ENCODE measurements around the gene ERMP1.
A peak's percentile ranks its signal among the peaks of the same experiment; 100 is the strongest.
"Not testable (repeated sequence)": the region's sequence is repeated elsewhere in the genome, so short reads cannot be mapped to it uniquely, and the experiment has no call there.

The ERMP1 gene

GRCh38 chr9:5811751-5812150 is 21.2 kb downstream of the ERMP1 start:
- TF ChIP-seq, protein P1, sequence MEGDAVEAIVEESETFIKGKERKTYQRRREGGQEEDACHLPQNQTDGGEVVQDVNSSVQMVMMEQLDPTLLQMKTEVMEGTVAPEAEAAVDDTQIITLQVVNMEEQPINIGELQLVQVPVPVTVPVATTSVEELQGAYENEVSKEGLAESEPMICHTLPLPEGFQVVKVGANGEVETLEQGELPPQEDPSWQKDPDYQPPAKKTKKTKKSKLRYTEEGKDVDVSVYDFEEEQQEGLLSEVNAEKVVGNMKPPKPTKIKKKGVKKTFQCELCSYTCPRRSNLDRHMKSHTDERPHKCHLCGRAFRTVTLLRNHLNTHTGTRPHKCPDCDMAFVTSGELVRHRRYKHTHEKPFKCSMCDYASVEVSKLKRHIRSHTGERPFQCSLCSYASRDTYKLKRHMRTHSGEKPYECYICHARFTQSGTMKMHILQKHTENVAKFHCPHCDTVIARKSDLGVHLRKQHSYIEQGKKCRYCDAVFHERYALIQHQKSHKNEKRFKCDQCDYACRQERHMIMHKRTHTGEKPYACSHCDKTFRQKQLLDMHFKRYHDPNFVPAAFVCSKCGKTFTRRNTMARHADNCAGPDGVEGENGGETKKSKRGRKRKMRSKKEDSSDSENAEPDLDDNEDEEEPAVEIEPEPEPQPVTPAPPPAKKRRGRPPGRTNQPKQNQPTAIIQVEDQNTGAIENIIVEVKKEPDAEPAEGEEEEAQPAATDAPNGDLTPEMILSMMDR (IDR thresholded peaks at IDR 0.05; ENCODE audit: insufficient read depth, low read depth, low read length, missing control alignments) = no peak
- DNase-seq (ENCODE audit: low read depth) = no peak
- no peak overlapping the region for H3K4me3 ChIP-seq (ENCODE audit: low read depth, low read length)

- H3K4me3 ChIP-seq (ENCODE audit: low read depth, low read length) = no peak overlapping the region
- no peak for DNase-seq (ENCODE audit: low read depth)
- TF ChIP-seq, protein P1 (IDR thresholded peaks at IDR 0.05; ENCODE audit: insufficient read depth, low read depth, low read length, missing control alignments) = no peak
Observed at GRCh38 chr9:5805478-5805877, 27.4 kb downstream of the ERMP1 start.

GRCh38 chr9:5801739-5802113 is 31.2 kb downstream of the ERMP1 start:
- H3K4me3 ChIP-seq (ENCODE audit: low read depth, low read length) = no peak overlapping the region
- TF ChIP-seq, protein P1 (IDR thresholded peaks at IDR 0.05; ENCODE audit: insufficient read depth, low read depth, low read length, missing control alignments) = no peak
- no peak for DNase-seq (ENCODE audit: low read depth)

DNA sequence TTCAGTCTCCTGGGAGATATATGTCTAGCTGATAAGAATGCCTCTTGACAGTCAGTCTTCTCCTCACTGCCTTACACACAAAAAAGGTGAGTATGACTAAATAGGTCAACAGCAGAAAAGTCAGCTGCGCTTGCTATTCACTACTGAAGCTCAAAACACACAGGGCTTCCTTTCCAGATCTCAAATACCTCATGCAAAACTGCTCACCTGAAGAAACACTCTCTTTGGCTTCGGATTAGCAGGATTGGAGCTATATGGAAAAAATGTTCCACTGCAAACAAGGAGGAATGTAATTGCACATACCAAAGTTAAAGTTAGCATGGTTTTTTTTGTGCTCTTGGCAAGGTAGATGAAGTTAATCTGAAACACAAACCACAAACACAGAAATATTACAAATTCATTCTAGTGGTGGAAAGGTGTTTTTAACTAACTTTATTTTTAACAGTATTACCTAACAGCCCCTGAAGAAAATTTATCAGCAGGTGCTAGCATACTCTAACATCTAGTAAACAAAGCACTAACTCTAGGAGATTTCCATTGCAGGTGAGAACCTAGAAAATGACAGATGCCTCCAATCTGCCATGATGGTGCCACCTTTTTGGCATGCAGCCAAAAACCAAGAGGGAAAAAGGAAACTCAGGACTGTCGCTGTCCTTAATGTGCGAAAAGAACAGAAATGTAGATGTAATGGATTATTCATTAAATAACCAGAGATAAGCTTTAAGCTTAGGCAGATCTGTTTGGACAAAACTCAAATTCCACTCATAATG is 31.8 kb downstream of the ERMP1 start:
- H3K4me3 ChIP-seq (ENCODE audit: low read depth, low read length) = no peak overlapping the region
- TF ChIP-seq, protein P1 (IDR thresholded peaks at IDR 0.05; ENCODE audit: insufficient read depth, low read depth, low read length, missing control alignments) = no peak
- no peak for DNase-seq (ENCODE audit: low read depth)

DNA sequence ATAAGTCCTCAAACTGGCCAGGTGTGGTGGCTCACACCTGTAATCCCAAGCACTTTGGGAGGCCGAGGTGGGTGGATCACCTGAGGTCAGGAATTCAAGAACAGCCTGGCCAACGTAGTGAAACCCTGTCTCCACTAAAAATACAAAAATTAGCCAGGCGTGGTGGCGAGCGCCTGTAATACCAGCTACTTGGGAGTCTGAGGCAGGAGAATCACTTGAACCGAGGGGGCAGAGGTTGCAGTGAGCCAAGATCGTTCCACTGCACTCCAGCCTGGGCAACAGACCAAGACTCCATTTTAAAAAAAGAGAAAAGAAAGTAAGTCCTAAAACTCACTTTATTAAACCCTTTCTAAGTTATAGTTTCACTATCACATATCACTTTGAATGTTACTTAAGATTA is 32.5 kb downstream of the ERMP1 start:
- H3K4me3 ChIP-seq (ENCODE audit: low read depth, low read length); DNase-seq (ENCODE audit: low read depth): not testable (repeated sequence)

DNA sequence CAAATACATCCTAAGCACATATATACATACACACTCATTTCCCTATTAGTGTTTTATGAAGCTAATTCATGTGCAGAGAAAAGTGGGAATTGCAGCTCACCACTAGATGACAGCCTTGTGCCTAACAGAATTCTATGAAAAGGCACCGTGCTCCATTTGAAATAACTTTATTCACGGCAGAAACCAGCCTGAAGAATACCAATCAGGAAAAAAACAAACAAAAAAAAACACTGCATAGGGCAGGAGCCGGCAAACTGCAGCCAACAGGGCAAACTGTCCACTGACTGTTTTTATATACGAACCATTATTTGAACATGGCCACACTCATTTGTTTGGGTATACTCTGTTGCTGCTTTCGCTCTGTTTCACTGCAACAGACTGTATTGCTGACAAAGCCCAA is 33.6 kb downstream of the ERMP1 start:
- DNase-seq (ENCODE audit: low read depth) = no peak
- TF ChIP-seq, protein P1 (IDR thresholded peaks at IDR 0.05; ENCODE audit: insufficient read depth, low read depth, low read length, missing control alignments) = peak; percentile 23
- no peak overlapping the region for H3K4me3 ChIP-seq (ENCODE audit: low read depth, low read length)

GRCh38 chr9:5798581-5798980 is 34.3 kb downstream of the ERMP1 start:
- TF ChIP-seq, protein P1 (IDR thresholded peaks at IDR 0.05; ENCODE audit: insufficient read depth, low read depth, low read length, missing control alignments) = no peak
- DNase-seq (ENCODE audit: low read depth) = no peak
- H3K4me3 ChIP-seq (ENCODE audit: low read depth, low read length) = no peak overlapping the region
